ENCODE results near the gene AIP. TPM values are rescaled to one million over a fixed set of nuclear protein-coding genes. Genes with fewer than 3 reads are reported as not detected.

The AIP gene
- total and polyA plus RNA-seq, 9 of the 15 experiments (the other 6 are each of a cell fraction or from before 2014, with no cell fraction given), result 5.2 to 92.5 (median 52.7) TPM

GRCh38 chr11:67505605-67506396 lies 23.0 kb downstream of the AIP start (continued):
- TF ChIP-seq THAP12 (CRISPR knock-in tag; IDR thresholded peaks at IDR 0.05) (no peak), KAT7 (CRISPR knock-in tag; IDR thresholded peaks at IDR 0.05; ENCODE audit: borderline replicate concordance) (no peak), IFI16 (CRISPR knock-in tag; IDR thresholded peaks at IDR 0.05) (no peak), U2AF1 (optimal IDR thresholded peaks at IDR 0.05; ENCODE audit: low read depth, low read length) (no peak), HBP1 (CRISPR knock-in tag; IDR thresholded peaks at IDR 0.05) (peak; percentile 64; the same call in 1 of the 2 replicates), CREB1 (IDR thresholded peaks at IDR 0.05) (no peak), CREB1 (CRISPR knock-in tag; IDR thresholded peaks at IDR 0.05) (no peak; the same call in 1 of the 2 replicates), ZNF232 (CRISPR knock-in tag; IDR thresholded peaks at IDR 0.05) (no peak), ZBTB40 (IDR thresholded peaks at IDR 0.05) (no peak), ZBTB40 (CRISPR knock-in tag; IDR thresholded peaks at IDR 0.05) (no peak), FUS (optimal IDR thresholded peaks at IDR 0.05; ENCODE audit: low read depth, low read length) (no peak), SPI1 (IDR thresholded peaks at IDR 0.05; ENCODE audit: borderline replicate concordance, low read depth, low read length) (no peak), NR3C1 (CRISPR knock-in tag; IDR thresholded peaks at IDR 0.05) (no peak), CC2D1A (IDR thresholded peaks at IDR 0.05) (peak; percentile 55; the same call in 1 of the 2 replicates), GABPB1 (CRISPR knock-in tag; IDR thresholded peaks at IDR 0.05) (peak; percentile 49; the same call in 1 of the 2 replicates)

All from K562 (cell line).